Esophagus squamous epithelium (tissue), 4 donors: ENCODE data around the gene ZFHX3.

Experiments
- POLR2A ChIP-seq, 4 donors: fragments of 450-650 bp; IDR thresholded peaks; one replicate each; pipeline ENCODE4 v1.6.1; 2017; ENCODE audit warnings: antibody characterized with exemption in 4 of 4, mild to moderate bottlenecking in 4 of 4, moderate library complexity in 3 of 4
- TF ChIP-seq, protein P1 (sequence below), 6 experiments: fragments of 450-650 bp in 4 of 6; fragments of 200-600 bp in 2 of 6; sonication (generic) in 2 of 6; IDR thresholded peaks; one replicate each; pipeline ENCODE4 v1.5.1; 2016 to 2019; ENCODE audit warnings: antibody characterized with exemption in 6 of 6, mild to moderate bottlenecking in 4 of 6, moderate library complexity in 4 of 6

DNA sequence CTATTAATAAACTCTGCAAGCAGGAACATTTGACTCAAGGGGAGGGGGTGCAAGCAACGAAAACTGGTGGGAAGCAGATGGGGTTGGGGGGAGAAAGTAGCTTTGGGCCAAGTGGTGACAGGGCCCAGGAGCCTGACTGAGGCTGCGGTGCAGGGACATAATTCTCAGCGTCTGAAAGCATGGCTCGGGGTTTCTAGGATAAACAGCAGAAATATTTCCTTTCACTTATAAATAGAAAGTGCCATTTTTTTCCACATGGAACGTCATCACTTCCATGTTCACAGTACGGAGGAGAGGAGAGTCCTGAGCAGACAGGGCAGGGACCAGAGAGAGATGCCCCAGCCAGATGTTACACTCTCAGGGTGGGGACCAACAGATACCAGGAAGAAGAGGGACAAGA is 197.1 kb downstream of the ZFHX3 start:
- TF ChIP-seq, protein P1, sequence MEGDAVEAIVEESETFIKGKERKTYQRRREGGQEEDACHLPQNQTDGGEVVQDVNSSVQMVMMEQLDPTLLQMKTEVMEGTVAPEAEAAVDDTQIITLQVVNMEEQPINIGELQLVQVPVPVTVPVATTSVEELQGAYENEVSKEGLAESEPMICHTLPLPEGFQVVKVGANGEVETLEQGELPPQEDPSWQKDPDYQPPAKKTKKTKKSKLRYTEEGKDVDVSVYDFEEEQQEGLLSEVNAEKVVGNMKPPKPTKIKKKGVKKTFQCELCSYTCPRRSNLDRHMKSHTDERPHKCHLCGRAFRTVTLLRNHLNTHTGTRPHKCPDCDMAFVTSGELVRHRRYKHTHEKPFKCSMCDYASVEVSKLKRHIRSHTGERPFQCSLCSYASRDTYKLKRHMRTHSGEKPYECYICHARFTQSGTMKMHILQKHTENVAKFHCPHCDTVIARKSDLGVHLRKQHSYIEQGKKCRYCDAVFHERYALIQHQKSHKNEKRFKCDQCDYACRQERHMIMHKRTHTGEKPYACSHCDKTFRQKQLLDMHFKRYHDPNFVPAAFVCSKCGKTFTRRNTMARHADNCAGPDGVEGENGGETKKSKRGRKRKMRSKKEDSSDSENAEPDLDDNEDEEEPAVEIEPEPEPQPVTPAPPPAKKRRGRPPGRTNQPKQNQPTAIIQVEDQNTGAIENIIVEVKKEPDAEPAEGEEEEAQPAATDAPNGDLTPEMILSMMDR (IDR thresholded peaks at IDR 0.05), result no peak
- TF ChIP-seq POLR2A (IDR thresholded peaks at IDR 0.05), result no peak
